HCT116 (cell line): ENCODE results near the gene TK2. TPM values are rescaled to one million over a fixed set of nuclear protein-coding genes. Genes with fewer than 3 reads are reported as not detected.

Experiments
- ATAC-seq: fragments of 200-7000 bp; cut with Tn5 transposase; 2 replicates; pipeline ENCODE4 v1.9.1; 2020; ENCODE audit warnings: mild to moderate bottlenecking, moderate library complexity
- BruUV-seq: library from RNA; stranded (reverse); fragments of 400-500 nt; replicated peaks from 2 replicates; lab custom pipeline; 2021; lab: Mats Ljungman, UMichigan
- CTCF ChIA-PET: fragments of 300-600 bp; sonication (Branson Sonifier 250); formaldehyde crosslinking; loops from one replicate; lab custom pipeline; 2021; ENCODE audit warnings: antibody characterized with exemption; lab: Charles Lee
- POLR2A ChIA-PET: fragments of 300-600, 350-600 bp; sonication (Branson Sonifier 250); formaldehyde crosslinking; loops from one replicate; lab custom pipeline; 2021; ENCODE audit warnings: antibody characterized with exemption; lab: Charles Lee
- RAD21 ChIA-PET, 2 experiments: fragments of 300-600 bp; sonication (Branson Sonifier 250); formaldehyde crosslinking; loops; one replicate each; lab custom pipeline; 2023; ENCODE audit warnings: low total read pairs in 2 of 2; ENCODE audit not compliant: uncharacterized antibody in 2 of 2, unreplicated experiment in 2 of 2, low non-redundant PET in 1 of 2; lab: Charles Lee
- DNase-seq: peaks from one replicate; pipeline ENCODE4 v3.0.0-alpha.2; 2010; ENCODE audit warnings: low read depth, low spot score
- H2AFZ ChIP-seq: fragments of 200-600 bp; shearing (Covaris generic), sonication (generic); 2 replicates; pipeline ENCODE4 v1.6.1; 2017; ENCODE audit warnings: low read depth, mixed run types, mixed read lengths, antibody characterized with exemption, low read length; ENCODE audit not compliant: poor library complexity, severe bottlenecking
- H3K27ac ChIP-seq: 2 replicates; pipeline ENCODE4 v1.5.1; 2012; ENCODE audit warnings: low read depth, low read length
- H3K27me3 ChIP-seq: fragments of 200-600 bp; sonication (generic); 2 replicates; pipeline ENCODE4 v1.6.1; 2016; ENCODE audit warnings: mixed run types, low read length, mixed read lengths; ENCODE audit not compliant: insufficient read depth
- H3K36me3 ChIP-seq, 2 experiments: fragments of 200-500 bp in 1 of 2; fragments of 200-600 bp in 1 of 2; sonication (Bioruptor generic) in 1 of 2; sonication (generic) in 1 of 2; 2 replicates each; pipeline versions ENCODE4 v1.5.1 to v1.6.1; 2014 to 2016; ENCODE audit warnings: low read length in 2 of 2, inconsistent platforms in 1 of 2, mixed read lengths in 1 of 2, mixed run types in 1 of 2; ENCODE audit not compliant: insufficient read depth in 2 of 2, control insufficient read depth in 1 of 2
- H3K4me1 ChIP-seq, 2 experiments: fragments of 200-600 bp in 1 of 2; sonication (generic) in 1 of 2; 2 replicates each; pipeline versions ENCODE4 v1.5.1 to v1.6.1; 2012 to 2017; ENCODE audit warnings: low read length in 2 of 2, inconsistent platforms in 1 of 2, mild to moderate bottlenecking in 1 of 2, mixed read lengths in 1 of 2, mixed run types in 1 of 2, moderate library complexity in 1 of 2; ENCODE audit not compliant: insufficient read depth in 2 of 2, control insufficient read depth in 1 of 2
- H3K4me2 ChIP-seq: fragments of 200-600 bp; sonication (generic); 2 replicates; pipeline ENCODE4 v1.6.1; 2017; ENCODE audit warnings: mixed run types, low read length, mixed read lengths
- H3K4me3 ChIP-seq, 2 experiments: fragments of 200-600 bp in 1 of 2; sonication (generic) in 1 of 2; replicated peaks in 1 of 2; 2 replicates each; pipeline ENCODE4 v1.5.1; 2011 to 2016; ENCODE audit warnings: low read length in 2 of 2, control low read depth in 1 of 2, low read depth in 1 of 2, mild to moderate bottlenecking in 1 of 2, mixed read lengths in 1 of 2, mixed run types in 1 of 2
- H3K79me2 ChIP-seq: fragments of 200-600 bp; sonication (generic); 2 replicates; pipeline ENCODE4 v1.6.1; 2017; ENCODE audit warnings: mild to moderate bottlenecking, mixed run types, low read length, moderate library complexity, mixed read lengths; ENCODE audit not compliant: insufficient read depth
- H3K9ac ChIP-seq: fragments of 200-600 bp; sonication (generic); 2 replicates; pipeline ENCODE4 v1.6.1; 2016; ENCODE audit warnings: low read length, mixed read lengths
- H3K9me2 ChIP-seq: fragments of 200-600 bp; sonication (generic), shearing (Covaris generic); 2 replicates; pipeline ENCODE4 v1.6.1; 2017; ENCODE audit warnings: mixed run types, mild to moderate bottlenecking, moderate library complexity; ENCODE audit not compliant: insufficient read depth
- H3K9me3 ChIP-seq, 2 experiments: fragments of 200-500 bp in 1 of 2; fragments of 200-600 bp in 1 of 2; sonication (Bioruptor generic) in 1 of 2; sonication (generic) in 1 of 2; 2 replicates each; pipeline ENCODE4 v1.6.1; 2014 to 2017; ENCODE audit warnings: low read length in 2 of 2, mixed read lengths in 2 of 2, inconsistent platforms in 1 of 2, low read depth in 1 of 2, mild to moderate bottlenecking in 1 of 2, mixed run types in 1 of 2, moderate library complexity in 1 of 2; ENCODE audit not compliant: control insufficient read depth in 1 of 2, insufficient read depth in 1 of 2
- H4K20me1 ChIP-seq: fragments of 200-600 bp; sonication (generic), shearing (Covaris generic); 2 replicates; pipeline ENCODE4 v1.6.1; 2017; ENCODE audit warnings: mixed run types, mild to moderate bottlenecking, moderate library complexity; ENCODE audit not compliant: insufficient read depth
- CEBPB ChIP-seq: IDR thresholded peaks from 2 replicates; pipeline ENCODE4 v1.6.1; 2012; ENCODE audit warnings: low read depth
- CTCF ChIP-seq, 3 experiments: fragments of 200-600 bp in 1 of 3; sonication (generic) in 1 of 3; IDR thresholded peaks in 2 of 3; conservative IDR thresholded peaks in 1 of 3; 2 replicates each; pipeline ENCODE4 v1.5.1; 2012 to 2017; ENCODE audit warnings: low read depth in 2 of 3, low read length in 2 of 3, antibody characterized with exemption in 1 of 3, borderline replicate concordance in 1 of 3, control low read depth in 1 of 3, mild to moderate bottlenecking in 1 of 3, mixed read lengths in 1 of 3, mixed run types in 1 of 3, moderate library complexity in 1 of 3; ENCODE audit not compliant: insufficient read depth in 1 of 3
- JUND ChIP-seq: IDR thresholded peaks from 2 replicates; pipeline ENCODE4 v1.6.1; 2012
- MAX ChIP-seq: IDR thresholded peaks from 2 replicates; pipeline ENCODE4 v1.6.1; 2012
- POLR2AphosphoS5 ChIP-seq: IDR thresholded peaks from 2 replicates; pipeline ENCODE4 v1.6.1; 2011; ENCODE audit warnings: mild to moderate bottlenecking, low read depth, low read length, moderate library complexity
- RAD21 ChIP-seq: IDR thresholded peaks from 2 replicates; pipeline ENCODE4 v1.6.1; 2012; ENCODE audit warnings: low read depth, mild to moderate bottlenecking
- TCF7L2 ChIP-seq: IDR thresholded peaks from 2 replicates; pipeline ENCODE4 v1.7.0; 2011; ENCODE audit warnings: borderline replicate concordance, inconsistent platforms; ENCODE audit not compliant: insufficient read depth, insufficient read length; ENCODE audit errors: extremely low read depth
- intact Hi-C: fragments of 100-400 bp; cut with micrococcal nuclease; formaldehyde crosslinking; loops from 2 replicates; pipeline ENCODE4 v1.10.0; 2022
- total RNA-seq: library from RNA; stranded (reverse); gene quantifications from one replicate; pipeline ENCODE4 v1.2.1, GENCODE V29; 2021; ENCODE audit not compliant: unreplicated experiment

TK2 gene
- total RNA-seq, 1 experiment from 2014 or later, result 15.4 TPM

GRCh38 chr16:66478733-66479511 lies 71.0 kb downstream of the TK2 start:
- Histone ChIP-seq H4K20me1 (no peaks in the 10 kb centered on the region), H3K36me3 (no peaks in the 10 kb centered on the region), H3K9me3 (no peaks in the 10 kb centered on the region), H3K4me2 (peak overlapping the region; percentile 47), H3K27ac (peak overlapping the region; percentile 10; the same call in 1 of the 2 replicates), H3K4me3 (no peak overlapping the region), H3K79me2 (no peaks in the 10 kb centered on the region), H3K9ac (peak overlapping the region; percentile 30), H2AFZ (peak overlapping the region; percentile 34), H3K27me3 (no peaks in the 10 kb centered on the region), H3K9me2 (no peaks in the 10 kb centered on the region), H3K4me1 (peaks cover 21 to 30% of the 10 kb centered on the region in 2 experiments)
- TF ChIP-seq MAX (peak; percentile 77; the same call in 1 of the 2 replicates), JUND (no peak), RAD21 (peak; percentile 62), POLR2AphosphoS5 (peak; percentile 45; the same call in 1 of the 2 replicates), CTCF (IDR thresholded peaks at IDR 0.05 in 2 of 3, conservative IDR thresholded peaks at IDR 0.05 in 1 of 3; ENCODE audit: borderline replicate concordance in 1 of 3, insufficient read depth in 1 of 3, low read depth in 2 of 3, low read length in 2 of 3) (peak; percentile 62 to 88 (median 80); a peak in 5 of 6 replicates), TCF7L2 (peak; percentile 20), CEBPB (no peak)
- BruUV-seq, result no TSS peak
- POLR2A ChIA-PET, result no interaction called here
- RAD21 ChIA-PET, result no interaction called here
- CTCF ChIA-PET, result interaction anchor here (2.4 kb wide), 1 partner anchor 71 kb away, joined by 10 read pairs; no protein-coding TSS in a partner anchor
- ATAC-seq, result peak; percentile 84
- intact Hi-C loops, result loop anchor here (1.0 kb wide), 1 partner anchor 73 kb away; no protein-coding TSS in a partner anchor
- DNase-seq, result peak; percentile 54
